H1 (cell line): ENCODE data around the gene PIGX. TPM values are rescaled to one million over a fixed set of nuclear protein-coding genes. Genes with fewer than 3 reads are reported as not detected.

Experiments used
- ATF3 ChIP-seq: IDR thresholded peaks from 2 replicates; pipeline ENCODE4 v1.6.1; 2011; ENCODE audit warnings: low read depth, mild to moderate bottlenecking, low read length; ENCODE audit not compliant: insufficient read depth
- USF2 ChIP-seq: IDR thresholded peaks from 2 replicates; pipeline ENCODE4 v1.6.1; 2011; ENCODE audit warnings: low read length, improper control_type of control experiment
- polyA plus RNA-seq, 7 experiments: library from polyadenylated mRNA; depleted of rRNA in 3 of 7; stranded (reverse) in 5 of 7; unstranded in 2 of 7; fragments of >200 nt in 5 of 7; fragments of 200-250 nt in 2 of 7; gene quantifications; 1 replicate in 5 of 7; 2 replicates in 1 of 7; 4 replicates in 1 of 7; pipeline versions ENCODE4 v1.2.1 to v1.2.3, GENCODE V29; 2011 to 2013; ENCODE audit warnings: missing spikeins in 2 of 7, mixed read lengths in 2 of 7
- total RNA-seq: library from RNA; stranded (reverse); fragmentation: NEBNext Ultra II Directional; extraction: Animal tissue kit (Norgen Biotek cat#: 25700); gene quantifications from 2 replicates; pipeline ENCODE4 v1.2.1, GENCODE V29; 2021

The PIGX gene
- total and polyA plus RNA-seq, 2 of the 8 experiments (the other 6 are each of a cell fraction or from before 2014, with no cell fraction given), result 7.0 to 14.9 TPM

DNA sequence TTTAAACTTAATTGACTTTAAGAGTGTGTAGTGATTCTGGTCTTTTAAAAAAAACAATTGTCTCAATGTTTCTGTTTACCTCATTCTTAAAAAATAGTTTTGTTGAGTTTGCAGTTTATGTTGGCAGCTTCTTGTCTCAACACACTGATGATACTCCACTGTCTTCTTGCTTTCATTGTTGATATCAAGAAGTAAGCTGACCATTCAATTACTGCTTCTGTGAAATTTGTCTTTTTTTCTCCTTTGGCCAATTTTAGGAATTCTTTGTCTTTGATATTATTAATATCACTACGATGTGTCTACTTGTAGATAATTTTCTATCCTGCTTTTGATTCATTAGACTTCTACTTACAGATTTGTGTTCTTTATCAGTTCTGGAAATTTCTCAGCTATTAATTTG, 58.9 kb downstream of the PIGX start (continued):
- TF ChIP-seq ATF3 (no peak), USF2 (no peak)
